Measurements from ENCODE around the gene MOG.
A peak's percentile ranks its signal among the peaks of the same experiment; 100 is the strongest.
"Not testable (repeated sequence)": the region's sequence is repeated elsewhere in the genome, so short reads cannot be mapped to it uniquely, and the experiment has no call there.

MOG gene

GRCh38 chr6:29656157-29656556 is 735 bp upstream of the MOG start:
- POLR2A ChIA-PET: no interaction called here
- CTCF ChIA-PET: interaction anchor here (1.0 to 2.2 kb wide), 3 partner anchors 10 to 358 kb away, joined by 3 to 8 read pairs (median 3); no protein-coding TSS in a partner anchor
- no peak for DNase-seq (ENCODE audit: extremely low spot score)
- TF ChIP-seq, protein P1, sequence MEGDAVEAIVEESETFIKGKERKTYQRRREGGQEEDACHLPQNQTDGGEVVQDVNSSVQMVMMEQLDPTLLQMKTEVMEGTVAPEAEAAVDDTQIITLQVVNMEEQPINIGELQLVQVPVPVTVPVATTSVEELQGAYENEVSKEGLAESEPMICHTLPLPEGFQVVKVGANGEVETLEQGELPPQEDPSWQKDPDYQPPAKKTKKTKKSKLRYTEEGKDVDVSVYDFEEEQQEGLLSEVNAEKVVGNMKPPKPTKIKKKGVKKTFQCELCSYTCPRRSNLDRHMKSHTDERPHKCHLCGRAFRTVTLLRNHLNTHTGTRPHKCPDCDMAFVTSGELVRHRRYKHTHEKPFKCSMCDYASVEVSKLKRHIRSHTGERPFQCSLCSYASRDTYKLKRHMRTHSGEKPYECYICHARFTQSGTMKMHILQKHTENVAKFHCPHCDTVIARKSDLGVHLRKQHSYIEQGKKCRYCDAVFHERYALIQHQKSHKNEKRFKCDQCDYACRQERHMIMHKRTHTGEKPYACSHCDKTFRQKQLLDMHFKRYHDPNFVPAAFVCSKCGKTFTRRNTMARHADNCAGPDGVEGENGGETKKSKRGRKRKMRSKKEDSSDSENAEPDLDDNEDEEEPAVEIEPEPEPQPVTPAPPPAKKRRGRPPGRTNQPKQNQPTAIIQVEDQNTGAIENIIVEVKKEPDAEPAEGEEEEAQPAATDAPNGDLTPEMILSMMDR (IDR thresholded peaks at IDR 0.05; ENCODE audit: control extremely low read depth, extremely low read depth, low read depth, missing control alignments): no peak

DNA sequence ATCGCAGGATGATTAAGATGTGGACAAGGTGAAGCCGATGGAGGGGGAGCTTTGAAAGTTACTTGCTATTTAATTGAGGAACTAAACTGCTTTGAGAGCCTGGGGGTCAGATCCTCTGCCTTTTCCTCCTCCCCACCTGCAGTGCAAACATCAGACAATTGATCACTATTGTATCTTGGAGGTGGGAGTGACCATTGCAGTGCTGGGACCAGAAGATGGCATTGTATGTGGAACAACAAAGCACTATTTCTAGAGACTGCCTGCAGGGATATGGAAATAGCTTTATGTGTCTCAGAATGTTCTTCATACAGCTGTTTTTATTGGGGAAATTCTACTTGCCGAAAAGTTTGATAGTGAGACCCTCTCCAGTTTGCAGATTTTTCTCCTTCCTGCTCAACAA is 4.2 kb downstream of the MOG start:
- TF ChIP-seq, protein P1 (IDR thresholded peaks at IDR 0.05; ENCODE audit: control extremely low read depth, extremely low read depth, low read depth, missing control alignments): no peak
- DNase-seq (ENCODE audit: extremely low spot score): no peak
- CTCF ChIA-PET: interaction anchor here (1.4 to 10.1 kb wide), 3 partner anchors 10 to 14 kb away, joined by 3 to 192 read pairs (median 5); no protein-coding TSS in a partner anchor
- POLR2A ChIA-PET: no interaction called here

- CTCF ChIA-PET: interaction anchor here (1.4 to 10.1 kb wide), 3 partner anchors 11 to 14 kb away, joined by 3 to 192 read pairs (median 5); no protein-coding TSS in a partner anchor
- DNase-seq (ENCODE audit: extremely low spot score); POLR2A ChIA-PET: not testable (repeated sequence)
These were observed 4.7 kb downstream of the MOG start for GRCh38 chr6:29661502-29662141.

- no peak for DNase-seq (ENCODE audit: extremely low spot score)
- CTCF ChIA-PET: interaction anchor here (10.1 kb wide), 1 partner anchor 12 kb away, joined by 192 read pairs; no protein-coding TSS in a partner anchor
- TF ChIP-seq, protein P1 (IDR thresholded peaks at IDR 0.05; ENCODE audit: control extremely low read depth, extremely low read depth, low read depth, missing control alignments): no peak
- POLR2A ChIA-PET: no interaction called here
These were observed 6.6 kb downstream of the MOG start for GRCh38 chr6:29663300-29664042.

DNA sequence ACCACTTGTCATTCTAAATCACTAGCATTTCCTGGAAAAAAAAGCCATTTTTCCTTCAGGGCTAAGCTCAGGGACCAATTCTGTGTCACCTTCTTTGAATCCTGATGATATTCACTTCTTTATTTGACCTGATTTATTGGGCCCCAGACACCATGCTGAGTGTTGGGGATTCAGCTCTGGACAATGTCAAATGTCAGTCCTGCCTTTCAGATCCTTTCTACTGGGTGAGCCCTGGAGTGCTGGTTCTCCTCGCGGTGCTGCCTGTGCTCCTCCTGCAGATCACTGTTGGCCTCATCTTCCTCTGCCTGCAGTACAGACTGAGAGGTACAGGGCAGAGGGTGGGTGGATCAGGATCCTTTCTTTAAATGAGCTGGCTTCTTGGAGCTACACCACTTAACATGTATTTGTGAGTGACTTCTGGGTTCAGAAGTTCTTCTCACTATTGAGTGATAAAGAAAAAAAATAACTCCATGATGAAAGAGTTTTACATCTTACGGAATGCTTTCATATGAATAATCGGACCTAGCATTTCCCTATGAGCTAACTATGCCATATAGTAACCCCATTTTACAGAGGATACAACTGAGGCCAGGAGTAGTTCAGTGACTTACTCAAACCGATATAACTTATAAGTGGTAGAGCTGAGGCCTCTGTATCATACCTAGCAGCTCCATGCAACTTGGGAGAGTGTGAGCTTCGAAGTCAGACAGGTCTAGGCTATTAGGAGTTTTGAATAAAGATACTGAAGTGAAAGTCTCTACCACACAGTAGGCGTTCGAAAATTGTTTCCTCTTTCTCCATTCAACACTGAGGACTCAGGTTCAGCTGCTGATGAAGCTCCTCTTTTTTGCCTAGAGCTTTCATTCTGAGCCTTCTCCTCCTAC is 9.3 kb downstream of the MOG start:
- POLR2A ChIA-PET: interaction anchor here (1.5 kb wide), 1 partner anchor 16 kb away, joined by 3 read pairs; no protein-coding TSS in a partner anchor
- peak; percentile 43 for DNase-seq (ENCODE audit: extremely low spot score)
- CTCF ChIA-PET: interaction anchor here (0.7 to 10.1 kb wide), 5 partner anchors 9 to 348 kb away, joined by 3 to 192 read pairs (median 8); partner anchors contain the start of gene MOG
- TF ChIP-seq, protein P1 (IDR thresholded peaks at IDR 0.05; ENCODE audit: control extremely low read depth, extremely low read depth, low read depth, missing control alignments): no peak

GRCh38 chr6:29666826-29667130 is 9.9 kb downstream of the MOG start:
- POLR2A ChIA-PET: interaction anchor here (1.5 kb wide), 1 partner anchor 17 kb away, joined by 3 read pairs; no protein-coding TSS in a partner anchor
- CTCF ChIA-PET: interaction anchor here (1.7 to 10.1 kb wide), 4 partner anchors 10 to 30 kb away, joined by 5 to 192 read pairs (median 10); partner anchors contain the start of gene MOG
- DNase-seq (ENCODE audit: extremely low spot score): no peak
- TF ChIP-seq, protein P1 (IDR thresholded peaks at IDR 0.05; ENCODE audit: control extremely low read depth, extremely low read depth, low read depth, missing control alignments): no peak

Measured in GM10248 (cell line).